GM23338 (cell line): ENCODE data around the gene SPP2.

Experiments
- EZH2 ChIP-seq: fragments of 200-600 bp; sonication (generic); IDR thresholded peaks from one replicate; pipeline ENCODE4 v1.8.0; 2017; ENCODE audit warnings: antibody characterized with exemption, mild to moderate bottlenecking, low read depth; ENCODE audit not compliant: unreplicated experiment
- EZH2phosphoT487 ChIP-seq: fragments of 200-600 bp; sonication (generic); IDR thresholded peaks from one replicate; pipeline ENCODE4 v1.8.1; 2018; ENCODE audit warnings: antibody characterized with exemption; ENCODE audit not compliant: unreplicated experiment
- POLR2AphosphoS5 ChIP-seq: IDR thresholded peaks from 2 replicates; pipeline ENCODE4 v1.6.1; 2016; ENCODE audit warnings: antibody characterized with exemption, low read depth
- REST ChIP-seq: IDR thresholded peaks from one replicate; pipeline ENCODE4 v1.6.1; 2018; ENCODE audit warnings: antibody characterized with exemption; ENCODE audit not compliant: unreplicated experiment
- ZNF331 ChIP-seq: fragments of 250-450 bp; sonication (Bioruptor Pico); IDR thresholded peaks from 2 replicates; pipeline ENCODE4 v1.5.0; 2020; ENCODE audit warnings: low read depth, mild to moderate bottlenecking, moderate library complexity
- TF ChIP-seq, protein P1 (sequence below), 2 experiments: fragments of 200-600 bp in 1 of 2; sonication (generic) in 1 of 2; conservative IDR thresholded peaks; 2 replicates each; pipeline versions ENCODE4 v1.5.1 to v1.6.1; 2016 to 2017; ENCODE audit warnings: antibody characterized with exemption in 2 of 2, low read depth in 2 of 2, mild to moderate bottlenecking in 2 of 2, moderate library complexity in 1 of 2

- TF ChIP-seq REST (no peak), ZNF331 (CRISPR knock-in tag) (no peak), EZH2 (no peak), EZH2phosphoT487 (no peak), POLR2AphosphoS5 (no peak)
- TF ChIP-seq, protein P1, sequence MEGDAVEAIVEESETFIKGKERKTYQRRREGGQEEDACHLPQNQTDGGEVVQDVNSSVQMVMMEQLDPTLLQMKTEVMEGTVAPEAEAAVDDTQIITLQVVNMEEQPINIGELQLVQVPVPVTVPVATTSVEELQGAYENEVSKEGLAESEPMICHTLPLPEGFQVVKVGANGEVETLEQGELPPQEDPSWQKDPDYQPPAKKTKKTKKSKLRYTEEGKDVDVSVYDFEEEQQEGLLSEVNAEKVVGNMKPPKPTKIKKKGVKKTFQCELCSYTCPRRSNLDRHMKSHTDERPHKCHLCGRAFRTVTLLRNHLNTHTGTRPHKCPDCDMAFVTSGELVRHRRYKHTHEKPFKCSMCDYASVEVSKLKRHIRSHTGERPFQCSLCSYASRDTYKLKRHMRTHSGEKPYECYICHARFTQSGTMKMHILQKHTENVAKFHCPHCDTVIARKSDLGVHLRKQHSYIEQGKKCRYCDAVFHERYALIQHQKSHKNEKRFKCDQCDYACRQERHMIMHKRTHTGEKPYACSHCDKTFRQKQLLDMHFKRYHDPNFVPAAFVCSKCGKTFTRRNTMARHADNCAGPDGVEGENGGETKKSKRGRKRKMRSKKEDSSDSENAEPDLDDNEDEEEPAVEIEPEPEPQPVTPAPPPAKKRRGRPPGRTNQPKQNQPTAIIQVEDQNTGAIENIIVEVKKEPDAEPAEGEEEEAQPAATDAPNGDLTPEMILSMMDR (conservative IDR thresholded peaks at IDR 0.05; ENCODE audit: low read depth in 2 of 2): no peak
Measured at GRCh38 chr2:234033885-234034284, 16.6 kb upstream of the SPP2 start.
